Endothelial cell of umbilical vein (primary cell): ENCODE measurements around the gene PEMT.

Experiments
- CTCF ChIP-seq, 2 donors: IDR thresholded peaks; 1 replicate in 1 of 2; 2 replicates in 1 of 2; pipeline ENCODE4 v1.5.1; 2011; ENCODE audit warnings: low read length in 2 of 2, mild to moderate bottlenecking in 2 of 2, moderate library complexity in 2 of 2, control low read depth in 1 of 2, inconsistent platforms in 1 of 2, low read depth in 1 of 2; ENCODE audit not compliant: insufficient read depth in 1 of 2; ENCODE audit errors: extremely low read depth in 1 of 2
- EZH2 ChIP-seq: IDR thresholded peaks from 2 replicates; pipeline ENCODE4 v1.6.1; 2012; ENCODE audit warnings: borderline replicate concordance, low read depth, mild to moderate bottlenecking, moderate library complexity, low read length, inconsistent platforms; ENCODE audit not compliant: severe bottlenecking
- JUN ChIP-seq: IDR thresholded peaks from 2 replicates; pipeline ENCODE4 v1.6.1; 2011; ENCODE audit warnings: borderline replicate concordance, low read depth; ENCODE audit not compliant: insufficient read length, insufficient read depth
- POLR2A ChIP-seq: IDR thresholded peaks from 2 replicates; pipeline ENCODE4 v1.6.1; 2012; ENCODE audit warnings: low read depth, mild to moderate bottlenecking, control low read depth, low read length

GRCh38 chr17:17551361-17551760 lies 40.1 kb downstream of the PEMT start:
- no peak for TF ChIP-seq CTCF (IDR thresholded peaks at IDR 0.05; ENCODE audit: extremely low read depth in 1 of 2, insufficient read depth in 1 of 2, low read depth in 1 of 2, low read length in 2 of 2)
- TF ChIP-seq POLR2A: no peak
- no peak for TF ChIP-seq EZH2
- no peak for TF ChIP-seq JUN
